Stimulated activated CD8-positive, alpha-beta memory T cell treated with anti-CD3 and anti-CD28 coated beads, Interleukin-12 subunit alpha, Interleukin-12 subunit beta, amount 100 ng/mL, for 24 hours (primary cell): ENCODE results near the gene SVOP.
"Not testable (repeated sequence)": the region's sequence is repeated elsewhere in the genome, so short reads cannot be mapped to it uniquely, and the experiment has no call there.

ENCODE experiments used
- DNase-seq: peaks from one replicate; pipeline ENCODE4 v3.0.0-alpha.2; 2020; ENCODE audit errors: extremely low read depth

SVOP gene

DNA sequence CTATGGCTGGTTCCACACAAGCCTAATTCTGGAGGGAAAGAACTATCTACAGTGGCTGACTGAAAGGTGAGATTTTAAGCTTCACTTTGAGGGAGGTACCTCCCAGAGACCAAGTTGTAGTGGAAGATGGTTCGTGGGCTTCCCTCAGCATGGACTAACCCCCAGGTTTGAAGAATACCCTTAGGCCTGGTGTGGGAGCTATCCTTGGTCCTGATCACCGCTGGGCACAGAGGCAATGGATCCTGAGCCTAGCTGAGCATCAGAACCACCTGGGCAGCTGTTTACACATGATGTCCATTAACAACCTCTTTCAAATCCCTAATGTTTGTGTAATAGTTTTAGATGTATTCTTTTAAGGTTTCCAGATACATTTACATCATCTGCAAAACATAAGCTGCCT lies 130.7 kb downstream of the SVOP start:
- DNase-seq: no peak

DNA sequence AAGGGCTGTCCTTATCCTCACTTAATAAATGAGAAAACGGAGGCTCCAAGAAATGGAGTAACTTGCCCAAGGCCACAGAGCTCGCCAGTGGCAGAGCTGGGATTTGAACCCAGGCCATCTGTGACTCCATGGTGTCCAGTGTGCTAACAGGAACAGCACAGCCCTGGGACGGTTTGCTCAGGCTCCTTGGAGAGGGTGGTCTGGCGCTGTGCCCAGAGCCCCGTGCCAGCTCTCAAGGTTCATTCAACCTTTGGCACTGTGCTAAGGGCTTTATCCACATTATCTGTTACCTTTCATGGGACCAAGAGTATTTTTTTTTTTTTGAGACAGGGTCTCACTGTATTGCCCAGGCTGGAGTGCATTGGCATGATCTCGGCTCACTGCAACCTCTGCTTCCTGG lies 132.8 kb downstream of the SVOP start:
- DNase-seq: no peak

DNA sequence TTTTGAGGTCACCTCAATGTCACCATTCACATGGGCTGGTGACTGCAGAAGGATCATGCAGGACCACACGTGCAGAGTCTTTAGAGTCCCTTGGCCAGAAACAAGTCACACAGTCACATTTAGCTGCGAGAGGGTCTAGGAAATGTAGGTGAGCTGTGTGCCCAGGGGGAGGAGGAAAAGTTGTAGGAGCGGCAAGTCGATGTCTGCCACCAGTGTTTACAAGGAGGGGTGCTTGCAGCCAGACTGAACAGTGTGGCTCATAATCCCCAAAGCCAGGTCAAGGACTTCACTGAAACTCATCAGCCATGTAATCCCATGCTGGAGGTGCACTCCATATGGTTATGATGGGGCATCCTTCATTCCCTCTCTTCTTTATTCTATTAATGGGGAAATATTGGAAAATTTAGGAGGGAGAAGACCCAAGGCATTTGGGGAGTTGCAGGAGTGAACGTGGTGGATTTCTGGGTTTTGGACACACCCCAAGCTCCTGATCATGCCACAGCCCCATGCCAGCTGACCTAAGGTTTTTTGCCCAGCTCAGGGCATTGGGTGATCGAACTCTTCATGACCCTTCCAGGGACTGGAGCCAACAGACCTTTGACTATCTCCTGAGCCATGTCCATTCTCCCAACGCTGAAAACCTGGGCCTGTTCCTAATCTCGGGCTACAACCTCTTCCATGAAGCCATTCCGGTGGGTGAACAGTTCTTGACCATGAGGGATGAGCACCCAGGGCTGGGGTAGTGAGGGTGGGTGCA lies 133.8 kb downstream of the SVOP start:
- DNase-seq: no peak

DNA sequence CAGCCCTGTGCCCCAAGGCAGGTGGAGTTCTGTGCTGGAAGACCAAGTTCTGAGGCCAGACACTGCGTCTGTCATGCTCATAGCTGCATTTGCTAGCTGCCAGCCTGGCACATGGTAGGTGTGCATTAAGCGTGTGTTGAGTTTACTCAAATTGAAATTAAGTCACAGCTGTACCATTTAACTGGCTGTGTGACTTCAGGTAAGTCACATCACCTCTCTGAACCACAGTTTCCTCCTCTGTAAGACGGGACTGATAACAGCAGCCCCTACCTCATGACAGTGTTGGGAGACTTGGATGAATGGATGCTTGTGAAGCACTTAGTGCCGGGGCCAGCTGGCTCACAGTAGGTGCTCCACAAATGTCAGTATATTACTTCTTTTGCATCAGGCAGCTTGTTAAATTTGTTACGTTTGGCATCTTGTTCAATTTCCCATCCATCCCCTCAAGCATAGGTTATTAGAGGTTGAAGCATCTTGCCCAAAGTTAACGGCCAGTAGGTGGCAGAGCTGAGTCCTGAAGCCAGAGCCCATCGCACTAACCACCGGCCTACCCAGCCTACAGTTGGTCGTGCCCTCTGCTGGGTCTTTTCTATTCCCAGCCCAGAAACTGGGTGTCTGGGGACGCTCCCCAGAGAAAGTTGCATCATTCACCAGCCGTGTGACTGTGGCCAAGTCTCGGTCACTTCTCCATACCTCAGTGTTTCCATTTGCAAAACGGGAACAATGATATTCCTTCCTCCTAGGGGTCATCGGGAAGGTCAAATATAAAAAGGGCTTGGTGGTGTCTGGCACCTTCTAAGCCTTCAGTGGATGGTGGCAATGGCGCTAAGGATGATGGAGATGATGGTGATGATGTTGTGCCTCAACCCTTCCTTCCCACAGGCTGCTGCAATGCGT lies 136.5 kb downstream of the SVOP start:
- peak; percentile 28 for DNase-seq

DNA sequence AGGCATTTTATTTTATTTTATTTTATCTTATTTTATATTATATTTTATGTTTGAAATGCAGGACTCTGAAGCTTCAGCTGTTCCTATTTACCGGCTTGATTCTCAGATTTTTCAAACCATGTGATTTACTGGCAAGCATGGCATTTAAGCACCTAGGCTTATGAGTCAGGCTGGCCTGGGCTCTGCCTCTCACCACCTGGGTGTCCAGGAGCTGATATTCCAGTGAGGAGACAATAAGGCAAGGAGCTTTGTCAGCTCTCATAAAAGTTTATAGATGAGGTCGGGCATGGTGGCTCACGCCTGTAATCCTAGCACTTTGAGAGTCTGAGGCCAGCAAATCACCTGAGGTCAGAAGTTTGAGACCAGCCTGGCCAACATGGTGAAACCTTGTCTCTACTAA lies 138.9 kb downstream of the SVOP start:
- no peak for DNase-seq

DNA sequence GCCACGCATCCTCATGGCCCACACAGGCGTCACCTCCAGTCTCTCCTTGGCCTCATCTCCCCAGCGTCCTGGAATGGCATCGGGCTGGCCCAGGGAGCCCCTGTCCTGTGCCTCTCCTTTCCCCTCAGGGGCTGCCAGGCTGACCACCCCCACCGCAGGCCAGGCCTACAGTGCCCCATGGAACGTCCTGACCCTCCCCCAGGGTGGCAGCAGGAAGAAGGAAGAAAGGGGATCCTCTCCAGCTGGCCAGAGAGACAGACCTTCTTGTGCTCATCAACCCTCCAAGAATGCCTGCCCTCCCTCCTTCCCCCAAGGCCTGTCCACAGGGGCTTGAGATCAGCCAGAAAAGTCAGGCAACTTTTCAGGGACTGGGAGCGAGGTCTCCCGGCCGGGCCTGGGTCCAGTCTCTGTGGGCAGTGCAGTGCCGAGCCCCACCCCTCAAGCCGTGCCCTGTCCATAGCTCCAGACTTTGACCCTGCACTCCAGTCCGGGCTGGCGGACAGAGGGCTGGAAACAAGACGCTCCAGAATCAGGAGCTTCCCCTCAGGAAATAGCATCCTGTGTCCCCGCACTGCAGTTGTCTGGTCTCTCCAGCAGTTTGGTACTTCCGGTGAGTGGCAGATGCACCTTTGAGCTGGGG lies 141.1 kb downstream of the SVOP start, which contains the start of gene DAO:
Gene DAO, plus strand, starts transcription at position 478 of the 640 bp plus-strand sequence. CDS start 4,915 bp downstream, outside the sequence.
- no peak for DNase-seq

DNA sequence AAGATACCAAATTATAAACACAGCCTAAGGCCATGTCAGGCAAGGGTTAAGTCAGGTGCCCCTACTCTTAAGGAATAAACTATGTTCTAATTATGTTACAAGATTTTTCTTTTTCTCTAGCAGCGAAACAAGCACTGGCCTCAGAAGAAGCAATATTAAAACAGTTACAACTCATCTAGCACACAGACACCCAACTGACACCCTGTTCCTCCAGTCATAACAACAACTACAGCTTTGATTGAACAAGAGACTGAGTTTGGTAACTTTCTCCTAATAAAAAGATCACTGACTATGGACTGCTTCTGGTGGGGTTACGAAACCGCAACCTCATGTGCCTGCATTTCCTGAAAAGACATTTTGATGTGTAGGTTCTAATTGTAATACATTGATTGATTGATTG lies 144.3 kb downstream of the SVOP start:
- no peak for DNase-seq

DNA sequence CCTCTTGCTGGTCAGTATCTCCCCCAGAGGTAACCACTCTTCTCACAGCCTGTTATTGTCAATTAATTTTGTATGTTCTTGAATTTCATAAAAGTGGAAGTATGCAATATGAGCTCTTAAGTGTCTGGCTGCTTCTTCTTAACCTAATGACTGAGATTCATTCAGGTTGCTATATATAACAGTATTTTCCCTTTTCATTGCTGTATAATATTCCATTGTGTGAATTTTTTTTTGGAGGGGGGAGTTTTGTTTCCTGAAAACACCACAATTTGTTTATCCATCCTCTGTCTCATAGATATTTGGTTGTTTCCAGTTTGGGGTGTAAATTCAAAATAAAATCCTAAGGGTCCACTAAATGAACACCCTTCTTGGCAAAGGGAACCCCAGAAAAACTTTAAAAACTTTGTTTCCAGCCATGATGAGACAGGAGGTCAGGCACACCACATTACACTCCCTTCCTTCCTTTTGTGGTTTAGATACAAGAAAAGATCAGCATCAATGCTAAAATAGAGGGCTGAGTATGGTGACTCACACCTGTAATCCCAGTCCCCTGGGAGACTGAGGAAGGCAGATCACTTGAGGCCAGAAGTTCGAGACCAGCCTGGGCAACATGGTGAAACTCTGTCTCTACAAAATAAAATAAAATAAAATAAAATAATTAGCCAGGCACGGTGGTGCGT lies 145.0 kb downstream of the SVOP start:
- DNase-seq: no peak

DNA sequence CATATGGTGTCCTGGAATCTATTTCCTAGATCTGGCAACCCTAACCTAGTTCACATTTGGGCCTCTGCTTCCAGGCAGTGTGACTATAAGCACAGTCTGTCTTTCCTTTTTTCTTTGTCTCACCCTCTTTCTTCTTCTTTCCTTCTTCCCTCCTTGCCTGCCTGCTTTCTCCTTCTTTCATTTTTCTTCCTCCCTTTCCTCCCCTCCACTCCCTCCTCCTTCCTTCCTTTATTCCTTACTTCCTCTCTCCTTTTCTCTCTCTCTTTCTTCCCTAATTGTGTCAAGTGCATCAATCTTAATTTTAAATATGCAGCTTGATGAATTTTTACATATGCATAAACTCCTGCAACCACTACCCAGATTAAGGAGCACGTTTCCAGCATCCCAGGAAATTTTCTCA lies 145.6 kb downstream of the SVOP start:
- no peak for DNase-seq

DNA sequence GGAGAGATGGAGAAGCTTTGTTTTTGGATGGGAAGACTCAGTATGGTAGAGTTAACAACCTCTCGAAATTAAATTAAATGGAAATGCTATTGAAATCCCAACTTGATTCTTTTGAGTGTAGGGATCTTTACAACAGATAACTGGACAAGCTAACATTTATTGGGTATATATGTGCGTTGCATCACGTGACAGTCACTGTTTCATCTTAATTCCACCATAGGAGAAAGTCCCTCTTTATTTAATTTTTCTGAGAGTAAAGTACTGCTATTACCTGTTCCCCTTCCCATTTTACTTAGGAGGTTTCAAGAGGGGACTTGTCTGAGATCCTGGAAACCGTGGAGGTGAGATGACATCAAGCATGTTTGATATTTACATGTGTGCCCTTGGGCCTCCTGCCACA lies 152.1 kb downstream of the SVOP start:
- no peak for DNase-seq

DNA sequence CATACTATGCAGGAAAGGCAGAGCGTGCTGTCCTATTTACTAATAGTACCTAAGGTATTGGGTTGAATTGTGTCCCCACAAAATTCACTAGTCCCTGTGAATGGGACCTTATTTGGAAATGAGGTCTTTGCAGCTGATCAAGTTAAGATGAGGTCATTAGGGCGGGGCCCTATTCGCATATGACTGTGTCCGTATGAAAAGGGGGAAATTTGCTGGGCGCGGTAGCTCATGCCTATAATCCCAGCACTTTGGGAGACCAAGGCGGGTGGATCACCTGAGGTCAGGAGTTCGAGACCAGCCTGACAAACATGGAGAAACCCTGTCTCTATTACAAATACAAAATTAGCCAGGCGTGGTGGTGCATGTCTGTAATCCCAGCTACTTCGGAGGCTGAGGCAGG lies 154.8 kb downstream of the SVOP start:
- not testable (repeated sequence) for DNase-seq

DNA sequence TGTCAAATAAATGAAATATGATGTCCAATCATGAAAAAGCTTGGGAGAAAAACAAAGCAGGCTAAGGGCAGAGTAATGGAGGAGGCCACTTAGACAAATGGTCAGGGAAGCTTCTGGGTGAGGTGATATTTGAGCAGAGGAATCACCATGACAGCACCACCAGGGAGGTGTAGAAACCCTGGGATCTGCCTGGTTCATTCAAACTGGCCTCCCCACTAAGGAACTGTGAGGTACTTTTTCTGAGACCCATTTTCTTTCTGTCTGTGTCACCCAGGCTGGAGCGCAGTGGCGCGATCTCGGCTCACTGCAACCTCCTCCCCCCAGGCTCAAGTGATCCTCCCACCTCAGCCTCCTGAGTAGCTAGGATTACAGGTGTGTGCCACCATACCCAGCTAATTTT lies 155.7 kb downstream of the SVOP start:
- DNase-seq: no peak

DNA sequence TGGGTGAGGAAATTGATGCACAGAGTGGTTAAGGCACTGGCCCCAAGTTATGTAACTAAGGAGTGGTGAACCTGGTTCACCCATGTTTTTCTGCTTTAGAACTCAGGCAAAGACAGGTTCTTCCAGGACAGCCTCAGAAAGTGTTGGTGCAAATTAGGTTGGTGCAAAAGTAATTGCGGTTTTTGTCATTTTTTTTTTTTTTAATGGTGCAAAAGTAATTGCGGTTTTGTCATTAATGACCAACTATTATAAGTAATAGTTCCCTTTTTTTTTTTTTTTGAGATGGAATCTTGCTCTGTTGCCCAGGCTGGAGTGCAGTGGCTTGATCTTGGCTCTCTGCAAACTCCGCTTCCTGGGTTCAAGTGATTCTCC lies 158.3 kb downstream of the SVOP start:
- DNase-seq: no peak

DNA sequence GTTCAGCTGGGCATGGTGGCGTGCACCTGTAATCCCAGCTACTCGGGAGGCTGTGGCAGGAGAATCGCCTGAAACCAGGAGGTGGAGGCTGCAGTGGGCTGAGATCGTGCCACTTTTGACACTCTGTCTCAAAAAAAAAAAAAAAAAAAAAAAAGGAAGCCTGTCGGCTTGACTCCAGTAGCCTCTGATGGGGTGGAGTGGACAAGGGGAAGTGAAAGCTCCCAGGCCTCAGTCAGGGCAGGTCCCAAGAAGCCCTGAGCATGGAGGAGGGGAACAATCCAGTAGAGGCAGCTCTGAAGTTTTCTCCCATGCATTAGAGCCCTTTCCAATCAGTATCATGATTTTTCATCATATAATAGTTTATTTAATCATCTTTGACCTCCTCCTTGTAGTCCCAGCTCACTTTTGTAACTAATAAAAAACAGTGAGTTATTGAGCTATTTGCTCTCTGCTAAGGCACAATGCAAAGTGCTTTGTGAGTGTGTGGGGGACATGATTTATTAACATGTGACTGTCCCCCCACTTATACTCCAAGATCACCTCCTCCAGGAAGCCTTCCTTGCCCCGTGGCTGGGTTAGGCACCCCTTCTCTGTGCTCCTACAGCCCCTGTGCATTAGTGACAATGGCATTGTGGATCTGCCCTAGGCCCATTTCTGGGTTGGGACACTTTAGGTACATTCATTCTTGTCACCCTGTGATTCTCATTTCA lies 158.8 kb downstream of the SVOP start:
- no peak for DNase-seq

DNA sequence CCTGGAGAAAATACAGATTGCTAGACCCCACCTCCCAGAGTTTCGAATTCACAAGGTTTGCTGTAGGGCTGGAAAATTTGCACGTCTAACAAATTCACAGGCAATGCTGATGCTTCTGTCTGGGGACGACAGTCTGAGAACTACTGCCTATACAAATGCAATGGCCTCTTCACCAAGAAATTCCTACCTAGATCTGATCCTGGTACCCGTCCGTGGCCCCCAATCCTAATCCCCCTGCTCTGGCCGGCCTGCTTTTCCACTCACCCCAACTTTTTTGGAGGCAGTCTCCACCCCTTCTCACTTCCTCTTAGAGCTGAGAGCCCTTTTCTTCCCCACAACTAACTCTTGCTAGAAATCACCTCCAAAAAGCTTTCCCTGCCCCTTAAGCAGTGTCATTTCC lies 160.4 kb downstream of the SVOP start:
- no peak for DNase-seq

DNA sequence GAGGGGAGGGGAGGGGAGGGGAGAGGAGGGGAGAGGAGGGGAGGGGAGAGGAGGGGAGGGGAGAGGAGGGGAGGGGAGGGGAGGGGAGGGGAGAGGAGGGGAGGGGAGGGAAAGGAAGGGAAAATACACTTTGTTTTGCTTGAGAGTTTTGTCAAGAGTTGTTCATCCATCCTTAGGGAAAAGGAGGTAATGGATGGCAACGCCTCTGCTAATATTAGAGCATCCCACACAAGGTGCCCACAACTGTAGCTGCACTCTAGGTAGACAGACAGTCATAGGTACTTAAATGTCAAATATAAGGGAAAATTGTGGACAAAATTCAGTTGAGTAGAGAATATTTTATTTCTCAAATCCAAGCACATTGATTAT lies 161.0 kb downstream of the SVOP start:
- no peak for DNase-seq

DNA sequence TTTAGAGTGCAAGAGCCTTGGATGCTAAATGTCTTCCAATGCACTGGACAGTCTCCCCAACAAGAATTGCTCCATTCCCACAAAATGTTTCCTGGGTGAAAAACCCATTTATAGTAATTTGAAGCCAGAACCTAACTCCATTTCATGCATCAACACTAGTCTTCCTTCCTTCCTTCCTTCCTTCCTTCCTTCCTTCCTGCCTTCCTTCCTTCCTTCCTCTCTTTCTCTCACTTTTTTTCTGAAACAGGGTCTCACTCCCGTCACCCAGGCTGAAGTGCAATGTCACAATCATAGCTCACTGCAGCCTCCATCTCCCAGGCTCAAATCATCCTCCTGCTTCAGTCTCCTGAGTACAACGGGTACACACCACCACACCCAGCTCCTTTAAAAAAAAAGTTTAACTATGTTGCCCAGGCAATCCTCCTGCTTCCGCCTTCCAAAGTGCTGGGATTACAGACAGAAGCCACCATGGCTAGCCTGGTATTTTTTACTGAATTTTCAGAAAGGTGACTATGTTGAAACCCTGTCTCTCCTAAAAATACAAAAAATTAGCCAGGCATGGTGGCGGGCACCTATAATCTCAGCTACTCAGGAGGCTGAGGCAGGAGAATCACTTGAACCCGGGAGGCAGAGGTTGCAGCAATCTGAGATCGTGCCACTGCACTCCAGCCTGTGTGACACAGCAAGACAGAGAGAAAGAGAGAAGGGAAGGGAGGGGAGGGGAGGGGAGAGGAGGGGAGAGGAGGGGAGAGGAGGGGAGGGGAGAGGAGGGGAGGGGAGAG lies 161.5 kb downstream of the SVOP start:
- DNase-seq: not testable (repeated sequence)

DNA sequence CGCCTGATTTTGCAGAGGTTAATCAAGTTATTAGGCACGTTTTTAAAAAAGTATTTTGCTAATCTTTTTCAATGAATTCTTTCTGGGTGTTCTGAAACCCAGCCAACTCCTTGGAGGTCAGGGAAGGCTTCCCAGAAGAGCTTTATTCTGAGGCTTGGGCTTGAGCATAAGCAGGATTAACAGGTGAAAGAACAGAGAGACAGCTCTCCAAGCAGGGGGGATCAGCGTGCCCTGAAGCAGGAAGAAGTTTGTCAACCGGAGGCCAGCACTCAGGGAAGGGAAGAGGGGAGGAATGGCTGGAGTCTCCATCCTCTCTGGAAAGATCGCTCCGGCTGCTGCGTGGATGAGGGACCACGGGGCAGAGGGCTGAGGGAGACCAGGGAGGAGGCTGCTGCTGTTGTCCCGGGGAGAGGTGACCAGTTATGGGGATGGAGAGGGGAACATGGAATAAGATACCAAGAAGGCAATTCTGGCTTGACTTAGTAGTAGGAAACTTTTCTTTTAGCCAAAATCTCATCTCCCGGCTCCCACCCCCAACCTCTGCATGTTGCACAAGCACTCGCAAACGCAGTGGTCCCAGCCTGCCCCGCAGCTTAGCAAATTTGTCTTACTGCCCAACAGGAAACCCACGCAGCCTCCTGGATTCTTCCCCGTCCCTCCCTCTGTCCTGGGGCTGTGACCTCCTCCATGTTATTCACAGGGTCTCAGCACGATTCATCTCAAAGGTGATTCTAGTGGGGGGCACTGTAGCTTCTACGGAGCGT lies 162.4 kb downstream of the SVOP start:
- DNase-seq: no peak
